ENCODE data around the gene TRMT1.
A peak's percentile ranks its signal among the peaks of the same experiment; 100 is the strongest.

Gene TRMT1

GRCh38 chr19:13069415-13070359, 46.9 kb downstream of the TRMT1 start:
- DNase-seq = no peak

- DNase-seq = no peak
These were observed 48.3 kb downstream of the TRMT1 start for GRCh38 chr19:13068085-13068846.

- DNase-seq = no peak
These were observed 49.4 kb downstream of the TRMT1 start for GRCh38 chr19:13066933-13067807.

- DNase-seq = no peak
These were observed 50.3 kb downstream of the TRMT1 start for GRCh38 chr19:13066226-13066625.

- no peak for DNase-seq
These were observed 52.4 kb downstream of the TRMT1 start for GRCh38 chr19:13064092-13064489.

- DNase-seq = no peak
These were observed 53.0 kb downstream of the TRMT1 start for GRCh38 chr19:13063461-13064091.

GRCh38 chr19:13062317-13062716, 54.2 kb downstream of the TRMT1 start:
- DNase-seq = no peak

GRCh38 chr19:13060964-13061927, 55.3 kb downstream of the TRMT1 start:
- peak; percentile 15 for DNase-seq

GRCh38 chr19:13060233-13060963, 56.1 kb downstream of the TRMT1 start:
- no peak for DNase-seq

GRCh38 chr19:13058951-13059660, 57.4 kb downstream of the TRMT1 start:
- no peak for DNase-seq

GRCh38 chr19:13057744-13058143, 58.8 kb downstream of the TRMT1 start:
- DNase-seq = no peak

GRCh38 chr19:13057147-13057572, 59.4 kb downstream of the TRMT1 start:
- DNase-seq = peak; percentile 88

GRCh38 chr19:13056052-13056660, 60.4 kb downstream of the TRMT1 start:
- DNase-seq = no peak

GRCh38 chr19:13055213-13056051, 61.1 kb downstream of the TRMT1 start:
- no peak for DNase-seq
